CD14-positive monocyte (primary cell): ENCODE results near the gene SNAP91. TPM values are rescaled to one million over a fixed set of nuclear protein-coding genes. Genes with fewer than 3 reads are reported as not detected.

ENCODE experiments used
- DNase-seq, 3 donors: peaks; one replicate each; pipeline ENCODE4 v3.0.0-alpha.2; 2011 to 2022
- H2AFZ ChIP-seq: 2 replicates; pipeline ENCODE4 v1.6.0; 2012; ENCODE audit warnings: mild to moderate bottlenecking, low read depth, low read length, inconsistent platforms; ENCODE audit not compliant: insufficient read depth, poor library complexity, severe bottlenecking
- H3K27ac ChIP-seq, 2 donors: 1 replicate in 1 of 2; 2 replicates in 1 of 2; pipeline ENCODE4 v1.5.1; 2012 to 2013; ENCODE audit warnings: low read length in 2 of 2, control low read depth in 1 of 2, inconsistent platforms in 1 of 2, low read depth in 1 of 2, mild to moderate bottlenecking in 1 of 2
- H3K27me3 ChIP-seq, 2 donors: one replicate each; pipeline versions ENCODE4 v1.6.0 to v1.6.1; 2011 to 2013; ENCODE audit warnings: low read length in 2 of 2; ENCODE audit not compliant: control insufficient read depth in 2 of 2, insufficient read depth in 2 of 2
- H3K36me3 ChIP-seq, 2 donors: replicated peaks in 1 of 2; 1 replicate in 1 of 2; 2 replicates in 1 of 2; pipeline versions ENCODE4 v1.5.1 to v1.6.1; 2012 to 2013; ENCODE audit warnings: low read length in 2 of 2, control low read depth in 1 of 2, inconsistent platforms in 1 of 2, mild to moderate bottlenecking in 1 of 2; ENCODE audit not compliant: insufficient read depth in 2 of 2, control insufficient read depth in 1 of 2
- H3K4me1 ChIP-seq, 2 donors: 1 replicate in 1 of 2; 2 replicates in 1 of 2; pipeline versions ENCODE4 v1.5.1 to v1.6.1; 2012 to 2013; ENCODE audit warnings: low read length in 2 of 2, control low read depth in 1 of 2, inconsistent platforms in 1 of 2, mild to moderate bottlenecking in 1 of 2, moderate library complexity in 1 of 2; ENCODE audit not compliant: insufficient read depth in 2 of 2, control insufficient read depth in 1 of 2
- H3K4me2 ChIP-seq: replicated peaks from 2 replicates; pipeline ENCODE3; 2012; ENCODE audit warnings: low read length, moderate library complexity, mild to moderate bottlenecking; ENCODE audit not compliant: poor library complexity, severe bottlenecking; ENCODE audit errors: extremely low read depth
- H3K4me3 ChIP-seq, 3 experiments: fragments of 200-600 bp in 1 of 3; sonication (generic) in 1 of 3; replicated peaks in 1 of 3; 1 replicate in 2 of 3; 2 replicates in 1 of 3; pipeline ENCODE4 v1.5.1; 2011 to 2013; ENCODE audit warnings: low read length in 3 of 3, mild to moderate bottlenecking in 3 of 3, control low read depth in 2 of 3, low read depth in 2 of 3, inconsistent platforms in 1 of 3, moderate library complexity in 1 of 3
- H3K79me2 ChIP-seq: 2 replicates; pipeline ENCODE4 v1.6.0; 2012; ENCODE audit warnings: mild to moderate bottlenecking, control low read depth, inconsistent platforms, low read length, moderate library complexity; ENCODE audit not compliant: insufficient read depth
- H3K9ac ChIP-seq: 2 replicates; pipeline ENCODE4 v1.6.0; 2017; ENCODE audit warnings: low read length, mild to moderate bottlenecking; ENCODE audit not compliant: insufficient read depth, poor library complexity, severe bottlenecking
- H3K9me3 ChIP-seq, 2 donors: replicated peaks in 1 of 2; 1 replicate in 1 of 2; 2 replicates in 1 of 2; pipeline versions ENCODE4 v1.5.1 to v1.6.1; 2012 to 2013; ENCODE audit warnings: low read length in 2 of 2, control low read depth in 1 of 2; ENCODE audit not compliant: control insufficient read depth in 1 of 2, insufficient read depth in 1 of 2
- H4K20me1 ChIP-seq: 2 replicates; pipeline ENCODE4 v1.6.0; 2012; ENCODE audit warnings: mild to moderate bottlenecking, low read length, control low read depth, moderate library complexity; ENCODE audit not compliant: insufficient read depth
- H3K27ac Mint-ChIP-seq, 7 donors: one replicate each; pipeline ENCODE4 v1.8.0; 2020; ENCODE audit warnings: mild to moderate bottlenecking in 7 of 7, mixed read lengths in 7 of 7, moderate library complexity in 6 of 7, inconsistent platforms in 2 of 7
- H3K27me3 Mint-ChIP-seq, 3 donors: one replicate each; pipeline ENCODE4 v1.8.0; 2021 to 2022; ENCODE audit warnings: low read depth in 3 of 3, mild to moderate bottlenecking in 3 of 3, mixed read lengths in 3 of 3, moderate library complexity in 3 of 3, inconsistent platforms in 1 of 3
- H3K36me3 Mint-ChIP-seq, 2 donors: one replicate each; pipeline ENCODE4 v1.8.0; 2020; ENCODE audit warnings: mixed read lengths in 2 of 2, inconsistent platforms in 1 of 2, mild to moderate bottlenecking in 1 of 2
- H3K4me1 Mint-ChIP-seq: one replicate; pipeline ENCODE4 v1.8.0; 2020; ENCODE audit warnings: mild to moderate bottlenecking, mixed read lengths
- H3K4me3 Mint-ChIP-seq, 2 donors: one replicate each; pipeline ENCODE4 v1.8.0; 2020; ENCODE audit warnings: mild to moderate bottlenecking in 2 of 2, mixed read lengths in 2 of 2, moderate library complexity in 1 of 2
- H3K9me3 Mint-ChIP-seq, 7 donors: one replicate each; pipeline ENCODE4 v1.8.0; 2020 to 2022; ENCODE audit warnings: mixed read lengths in 7 of 7, mild to moderate bottlenecking in 6 of 7, moderate library complexity in 6 of 7, inconsistent platforms in 2 of 7
- CTCF ChIP-seq: fragments of 200-600 bp; IDR thresholded peaks from one replicate; pipeline ENCODE4 v1.8.0; 2022; ENCODE audit warnings: antibody characterized with exemption, mild to moderate bottlenecking
- WGBS: methylation state at CpG from one replicate; pipeline ENCODE4 v1.1.5; 2013; ENCODE audit warnings: missing lambda C conversion rate; ENCODE audit not compliant: insufficient coverage; 5-methylcytosine and 5-hydroxymethylcytosine counted together
- intact Hi-C, 2 donors: fragments of 100-400 bp; cut with micrococcal nuclease; formaldehyde crosslinking; loops; one replicate each; pipeline versions ENCODE4 v1.15.0 to v1.15.1; 2023
- polyA plus RNA-seq, 3 donors: library from polyadenylated mRNA; depleted of rRNA in 1 of 3; unstranded in 2 of 3; stranded (reverse) in 1 of 3; fragments of 300-500 nt in 2 of 3; fragments of >200 nt in 1 of 3; fragmentation: Illumina TruSeq in 2 of 3; gene quantifications; 1 replicate in 2 of 3; 2 replicates in 1 of 3; pipeline ENCODE4 v1.2.3, GENCODE V29; 2012 to 2021

Gene SNAP91
- polyA plus RNA-seq, 3 donors: not detected

GRCh38 chr6:83609248-83609647, 99.7 kb downstream of the SNAP91 start:
- Histone ChIP-seq H3K4me2 (no peak overlapping the region), H3K27ac (no peak overlapping the region), H3K79me2 (no peaks in the 10 kb centered on the region), H3K36me3 (no peaks in the 10 kb centered on the region), H3K27me3 (no peaks in the 10 kb centered on the region), H3K4me3 (no peak overlapping the region), H3K4me1 (no peaks in the 10 kb centered on the region), H2AFZ (no peak overlapping the region), H3K9ac (no peak overlapping the region), H4K20me1 (no peaks in the 10 kb centered on the region), H3K9me3 (no peaks in the 10 kb centered on the region)
- TF ChIP-seq CTCF: no peak
- no CpG with 5 or more reads among the region's 2 CpGs for WGBS
- no peak for DNase-seq
- Mint-ChIP-seq H3K4me1 (no peaks in the 10 kb centered on the region), H3K27ac (no peak overlapping the region), H3K4me3 (no peak overlapping the region), H3K9me3 (peaks cover 0 to 3% (median 0%) of the 10 kb centered on the region in 7 donors), H3K27me3 (peaks cover 2 to 4% (median 3%) of the 10 kb centered on the region in 3 donors), H3K36me3 (no peaks in the 10 kb centered on the region)
- intact Hi-C loops: no loop called here

- Histone ChIP-seq H3K36me3 (no peaks in the 10 kb centered on the region), H3K4me1 (no peaks in the 10 kb centered on the region), H3K9ac (no peak overlapping the region), H3K4me2 (no peak overlapping the region), H3K9me3 (no peaks in the 10 kb centered on the region), H4K20me1 (no peaks in the 10 kb centered on the region), H3K4me3 (no peak overlapping the region), H2AFZ (no peak overlapping the region), H3K27ac (no peak overlapping the region), H3K79me2 (no peaks in the 10 kb centered on the region), H3K27me3 (no peaks in the 10 kb centered on the region)
- Mint-ChIP-seq H3K4me1 (no peaks in the 10 kb centered on the region), H3K36me3 (no peaks in the 10 kb centered on the region), H3K9me3 (peaks cover 0 to 3% (median 0%) of the 10 kb centered on the region in 7 donors), H3K27me3 (peaks cover 2 to 4% (median 2%) of the 10 kb centered on the region in 3 donors), H3K27ac (no peak overlapping the region), H3K4me3 (no peak overlapping the region)
- no peak for TF ChIP-seq CTCF
- intact Hi-C loops: no loop called here
- no CpG with 5 or more reads among the region's 1 CpG for WGBS
- no peak for DNase-seq
Measured at GRCh38 chr6:83605517-83605916, 103.4 kb downstream of the SNAP91 start.
